ENCODE data around the gene TMEM141.
A peak's percentile ranks its signal among the peaks of the same experiment; 100 is the strongest.
"Not testable (repeated sequence)": the region's sequence is repeated elsewhere in the genome, so short reads cannot be mapped to it uniquely, and the experiment has no call there.

Gene TMEM141

DNA sequence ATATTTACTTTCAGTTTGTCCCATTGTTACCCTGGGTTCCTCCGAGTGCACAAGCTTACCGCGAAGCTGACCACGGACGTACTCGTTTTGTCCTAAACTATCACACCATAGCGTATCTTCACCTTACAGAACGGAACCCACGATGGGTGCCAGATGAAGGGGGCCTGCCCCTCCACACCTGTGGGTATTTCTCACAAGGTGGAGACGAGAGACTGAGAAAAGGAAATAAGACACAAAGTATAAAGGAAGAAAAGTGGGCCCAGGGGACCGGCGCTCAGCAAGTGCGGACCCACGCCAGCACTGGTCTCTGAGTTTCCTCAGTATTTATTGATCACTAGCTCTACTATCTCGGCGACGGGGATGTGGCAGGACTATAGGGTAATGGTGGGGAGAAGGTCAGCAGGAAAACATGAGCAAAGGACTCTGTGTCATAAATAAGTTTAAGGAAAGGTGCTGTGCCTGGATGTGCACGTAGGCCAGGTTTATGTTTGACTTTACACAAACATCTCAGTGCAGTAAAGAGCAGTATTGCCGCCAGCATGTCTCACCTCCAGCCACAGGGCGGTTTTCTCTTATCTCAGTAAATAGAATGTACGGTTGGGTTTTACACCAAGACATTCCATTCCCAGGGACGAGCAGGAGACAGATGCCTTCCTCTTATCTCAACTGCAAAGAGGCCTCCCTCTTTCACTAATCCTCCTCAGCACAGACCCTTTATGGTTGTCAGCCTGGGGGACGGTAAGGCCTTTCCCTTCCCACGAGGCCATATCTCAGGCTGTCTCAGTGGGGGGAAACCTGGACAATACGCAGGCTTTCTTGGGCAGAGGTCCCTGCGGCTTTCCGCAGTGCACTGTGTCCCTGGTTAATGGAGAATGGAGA lies 2.3 kb upstream of the TMEM141 start:
- H3K36me3 ChIP-seq (ENCODE audit: insufficient read depth, low read length); H3K9ac ChIP-seq (ENCODE audit: low read depth, low read length); H3K9me3 ChIP-seq (ENCODE audit: insufficient read depth, low read depth, low read length); H3K4me3 ChIP-seq (ENCODE audit: low read length); H3K27me3 ChIP-seq (ENCODE audit: insufficient read depth, low read length); H3K4me1 ChIP-seq (ENCODE audit: insufficient read depth, low read length): not testable (repeated sequence)
- H3K27ac ChIP-seq (ENCODE audit: low read depth, low read length): peak overlapping the region; percentile 74; the same call in 1 of the 2 replicates
- WGBS: 87% methylated on average over 26 of the region's 27 CpGs

DNA sequence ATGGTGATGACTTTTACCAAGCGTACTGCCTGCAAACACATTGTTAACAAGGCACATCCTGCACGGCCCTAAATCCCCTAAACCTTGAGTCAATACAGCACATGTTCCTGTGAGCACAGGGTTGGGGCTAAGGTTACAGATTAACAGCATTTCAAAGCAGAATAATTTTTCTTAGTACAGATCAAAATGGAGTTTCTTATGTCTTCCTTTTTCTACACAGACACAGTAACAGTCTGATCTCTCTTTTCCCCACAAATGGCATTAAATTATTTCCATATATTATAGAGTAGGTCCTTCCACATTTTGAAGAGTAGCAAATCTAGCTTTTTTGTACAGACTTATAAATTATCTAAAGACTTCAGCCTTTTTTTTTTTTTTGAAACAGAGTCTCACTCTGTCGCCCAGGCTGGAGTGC lies 1.6 kb upstream of the TMEM141 start:
- 70% methylated on average over 3 of the region's 3 CpGs for WGBS
- Histone ChIP-seq H3K27ac (ENCODE audit: low read depth, low read length) (peak overlapping the region; percentile 56; the same call in 1 of the 2 replicates), H3K36me3 (ENCODE audit: insufficient read depth, low read length) (peaks cover 4% of the 10 kb centered on the region; the same call in 1 of the 2 replicates), H3K9me3 (ENCODE audit: insufficient read depth, low read depth, low read length) (no peaks in the 10 kb centered on the region), H3K27me3 (ENCODE audit: insufficient read depth, low read length) (no peaks in the 10 kb centered on the region; the same call in 1 of the 2 replicates), H3K4me1 (ENCODE audit: insufficient read depth, low read length) (peaks cover 5% of the 10 kb centered on the region; the same call in 1 of the 2 replicates), H3K4me3 (ENCODE audit: low read length) (no peak overlapping the region), H3K9ac (ENCODE audit: low read depth, low read length) (no peak overlapping the region)

- Histone ChIP-seq H3K4me1 (ENCODE audit: insufficient read depth, low read length) (peaks cover 12% of the 10 kb centered on the region), H3K27ac (ENCODE audit: low read depth, low read length) (peak overlapping the region; percentile 69; the same call in 1 of the 2 replicates)
These were observed 552 bp downstream of the TMEM141 start for GRCh38 chr9:136791516-136792276.

GRCh38 chr9:136792321-136793085 lies 1.4 kb downstream of the TMEM141 start:
- Histone ChIP-seq H3K9me3 (ENCODE audit: insufficient read depth, low read depth, low read length) (no peaks in the 10 kb centered on the region), H3K36me3 (ENCODE audit: insufficient read depth, low read length) (peaks cover 4% of the 10 kb centered on the region; the same call in 1 of the 2 replicates), H3K9ac (ENCODE audit: low read depth, low read length) (no peak overlapping the region), H3K27me3 (ENCODE audit: insufficient read depth, low read length) (no peaks in the 10 kb centered on the region; the same call in 1 of the 2 replicates), H3K27ac (ENCODE audit: low read depth, low read length) (no peak overlapping the region), H3K4me1 (ENCODE audit: insufficient read depth, low read length) (peaks cover 16% of the 10 kb centered on the region), H3K4me3 (ENCODE audit: low read length) (peak overlapping the region; percentile 81)
- 93% methylated on average over 15 of the region's 15 CpGs for WGBS

More at GRCh38 chr9:136791516-136792276, 552 bp downstream of the TMEM141 start:
- Histone ChIP-seq H3K36me3 (ENCODE audit: insufficient read depth, low read length) (peaks cover 4% of the 10 kb centered on the region; the same call in 1 of the 2 replicates), H3K4me3 (ENCODE audit: low read length) (peak overlapping the region; percentile 81), H3K9me3 (ENCODE audit: insufficient read depth, low read depth, low read length) (no peaks in the 10 kb centered on the region), H3K27me3 (ENCODE audit: insufficient read depth, low read length) (no peaks in the 10 kb centered on the region; the same call in 1 of the 2 replicates), H3K9ac (ENCODE audit: low read depth, low read length) (peak overlapping the region; percentile 62)
- 17% methylated on average over 29 of the region's 29 CpGs for WGBS

GRCh38 chr9:136793086-136793946 lies 2.2 kb downstream of the TMEM141 start:
- Histone ChIP-seq H3K9ac (ENCODE audit: low read depth, low read length) (no peak overlapping the region), H3K27ac (ENCODE audit: low read depth, low read length) (no peak overlapping the region), H3K4me3 (ENCODE audit: low read length) (no peak overlapping the region), H3K27me3 (ENCODE audit: insufficient read depth, low read length) (peaks cover under 1% of the 10 kb centered on the region; the same call in 1 of the 2 replicates), H3K4me1 (ENCODE audit: insufficient read depth, low read length) (peaks cover 16% of the 10 kb centered on the region), H3K36me3 (ENCODE audit: insufficient read depth, low read length) (peaks cover 4% of the 10 kb centered on the region; the same call in 1 of the 2 replicates), H3K9me3 (ENCODE audit: insufficient read depth, low read depth, low read length) (no peaks in the 10 kb centered on the region)
- 85% methylated on average over 16 of the region's 17 CpGs for WGBS

- peaks cover 4% of the 10 kb centered on the region; the same call in 1 of the 2 replicates for H3K36me3 ChIP-seq (ENCODE audit: insufficient read depth, low read length)
- no peak overlapping the region for H3K9ac ChIP-seq (ENCODE audit: low read depth, low read length)
- no peak overlapping the region; the same call in 1 of the 2 replicates for H3K27ac ChIP-seq (ENCODE audit: low read depth, low read length)
- no peak overlapping the region for H3K4me3 ChIP-seq (ENCODE audit: low read length)
- H3K27me3 ChIP-seq (ENCODE audit: insufficient read depth, low read length): peaks cover 12% of the 10 kb centered on the region
- no peaks in the 10 kb centered on the region for H3K9me3 ChIP-seq (ENCODE audit: insufficient read depth, low read depth, low read length)
- peaks cover 16% of the 10 kb centered on the region for H3K4me1 ChIP-seq (ENCODE audit: insufficient read depth, low read length)
- WGBS: 96% methylated on average over 14 of the region's 14 CpGs
These were observed 3.3 kb downstream of the TMEM141 start for GRCh38 chr9:136794281-136794999.

- H3K36me3 ChIP-seq (ENCODE audit: insufficient read depth, low read length): peaks cover 4% of the 10 kb centered on the region; the same call in 1 of the 2 replicates
- 84% methylated on average over 6 of the region's 6 CpGs for WGBS
- H3K27ac ChIP-seq (ENCODE audit: low read depth, low read length): no peak overlapping the region; the same call in 1 of the 2 replicates
- H3K27me3 ChIP-seq (ENCODE audit: insufficient read depth, low read length): peaks cover 16% of the 10 kb centered on the region
- H3K9me3 ChIP-seq (ENCODE audit: insufficient read depth, low read depth, low read length): no peaks in the 10 kb centered on the region
- H3K4me1 ChIP-seq (ENCODE audit: insufficient read depth, low read length): peaks cover 16% of the 10 kb centered on the region
- H3K9ac ChIP-seq (ENCODE audit: low read depth, low read length): no peak overlapping the region
- no peak overlapping the region for H3K4me3 ChIP-seq (ENCODE audit: low read length)
These were observed 3.8 kb downstream of the TMEM141 start for GRCh38 chr9:136795000-136795348.

DNA sequence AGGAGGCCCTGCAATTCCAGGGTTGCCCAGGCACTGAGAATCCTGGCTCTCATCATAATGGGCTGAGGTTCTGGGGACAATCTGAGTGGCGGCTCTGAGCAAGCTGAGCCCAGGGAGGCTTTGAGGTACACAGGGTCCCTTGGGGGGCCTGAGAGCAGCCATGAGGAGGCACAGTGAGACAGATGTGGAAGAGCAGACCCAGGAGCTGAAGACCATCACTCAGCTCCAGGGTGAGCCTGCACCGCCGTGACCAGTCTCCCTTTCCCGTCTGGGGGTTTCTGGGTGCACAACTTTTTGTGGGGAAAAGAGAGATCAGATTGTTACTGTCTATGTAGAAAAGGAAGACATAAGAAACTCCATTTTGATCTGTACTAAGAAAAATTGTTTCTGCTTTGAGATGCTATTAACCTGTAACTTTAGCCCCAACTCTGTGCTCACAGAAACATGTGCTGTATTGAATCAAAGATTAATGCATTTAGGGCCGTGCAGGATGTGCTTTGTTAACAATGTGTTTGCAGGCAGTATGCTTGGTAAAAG lies 5.2 kb downstream of the TMEM141 start, which contains the start of gene CCDC183:
Gene CCDC183, plus strand, starts transcription at position 101 of the 537 bp plus-strand sequence. Its CDS starts 60 bp downstream, at position 161.
- no peaks in the 10 kb centered on the region for H3K9me3 ChIP-seq (ENCODE audit: insufficient read depth, low read depth, low read length)
- no peak within 1 kb of the TSS for H3K9ac ChIP-seq (ENCODE audit: low read depth, low read length)
- peak within 1 kb of the TSS; percentile 65; the same call in 1 of the 2 replicates for H3K27ac ChIP-seq (ENCODE audit: low read depth, low read length)
- peaks cover 16% of the 10 kb centered on the region for H3K27me3 ChIP-seq (ENCODE audit: insufficient read depth, low read length)
- H3K4me1 ChIP-seq (ENCODE audit: insufficient read depth, low read length): peaks cover 11% of the 10 kb centered on the region
- no peak within 1 kb of the TSS for H3K4me3 ChIP-seq (ENCODE audit: low read length)
- 87% methylated on average over 5 of the region's 5 CpGs for WGBS
- peaks cover 4% of the 10 kb centered on the region; the same call in 1 of the 2 replicates for H3K36me3 ChIP-seq (ENCODE audit: insufficient read depth, low read length)

DNA sequence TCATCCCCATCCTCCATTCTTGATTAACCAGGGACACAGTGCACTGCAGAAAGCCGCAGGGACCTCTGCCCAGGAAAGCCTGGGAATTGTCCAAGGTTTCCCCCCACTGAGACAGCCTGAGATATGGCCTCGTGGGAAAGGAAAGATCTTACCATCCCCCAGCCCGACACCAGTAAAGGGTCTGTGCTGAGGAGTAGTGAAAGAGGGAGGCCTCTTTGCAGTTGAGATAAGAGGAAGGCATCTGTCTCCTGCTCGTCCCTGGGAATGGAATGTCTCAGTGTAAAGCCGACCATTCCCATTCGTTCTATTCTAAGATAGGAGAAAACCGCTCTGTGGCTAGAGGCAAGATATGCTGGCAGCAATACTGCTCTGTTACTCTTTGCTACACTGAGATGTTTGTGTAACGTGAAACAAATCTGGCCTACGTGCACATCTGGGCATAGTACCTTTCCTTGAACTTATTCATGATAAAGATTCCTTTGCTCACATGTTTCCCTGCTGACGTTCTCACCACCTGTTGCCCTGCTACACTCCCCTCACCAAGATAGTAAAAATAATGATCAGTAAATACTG lies 5.7 kb downstream of the TMEM141 start:
- H3K4me1 ChIP-seq (ENCODE audit: insufficient read depth, low read length): peaks cover 11% of the 10 kb centered on the region
- peaks cover 16% of the 10 kb centered on the region for H3K27me3 ChIP-seq (ENCODE audit: insufficient read depth, low read length)
- not testable (repeated sequence) for H3K4me3 ChIP-seq (ENCODE audit: low read length); H3K9ac ChIP-seq (ENCODE audit: low read depth, low read length); H3K27ac ChIP-seq (ENCODE audit: low read depth, low read length); H3K9me3 ChIP-seq (ENCODE audit: insufficient read depth, low read depth, low read length); H3K36me3 ChIP-seq (ENCODE audit: insufficient read depth, low read length)
- WGBS: 44% methylated on average over 10 of the region's 10 CpGs
